GM19043 (cell line): Measurements from ENCODE around the gene SP3.

Experiments used
- ATAC-seq: cut with Tn5 transposase; IDR thresholded peaks from one replicate; pipeline ENCODE4 v1.9.1; 2021; ENCODE audit warnings: low read depth; ENCODE audit not compliant: unreplicated experiment

The SP3 gene

GRCh38 chr2:173965372-173966025 is at the start of gene SP3:
TSS of gene SP3 (minus strand) at chr2:173965373. CDS start at chr2:173965171, 202 bp downstream.
- peak; percentile 68 for ATAC-seq

GRCh38 chr2:174014699-174015070 is 49.5 kb upstream of the SP3 start:
- ATAC-seq = no peak

GRCh38 chr2:174014011-174014698 is 49.0 kb upstream of the SP3 start:
- no peak for ATAC-seq

GRCh38 chr2:174013315-174013751 is 48.2 kb upstream of the SP3 start:
- no peak for ATAC-seq

GRCh38 chr2:174012347-174013314 is 47.5 kb upstream of the SP3 start:
- ATAC-seq = no peak

GRCh38 chr2:174011796-174012195 is 46.6 kb upstream of the SP3 start:
- no peak for ATAC-seq

GRCh38 chr2:174011173-174011572 is 46.0 kb upstream of the SP3 start:
- ATAC-seq = no peak

- no peak for ATAC-seq
Observed at GRCh38 chr2:174009488-174010223, 44.5 kb upstream of the SP3 start.

- no peak for ATAC-seq
Observed at GRCh38 chr2:174008720-174009119, 43.5 kb upstream of the SP3 start.

GRCh38 chr2:174007010-174007409 is 41.8 kb upstream of the SP3 start:
- no peak for ATAC-seq

GRCh38 chr2:174005801-174006419 is 40.7 kb upstream of the SP3 start:
- ATAC-seq = no peak

GRCh38 chr2:174004905-174005605 is 39.9 kb upstream of the SP3 start:
- peak; percentile 69 for ATAC-seq

- no peak for ATAC-seq
Observed at GRCh38 chr2:174003720-174004695, 38.8 kb upstream of the SP3 start.

- ATAC-seq = no peak
Observed at GRCh38 chr2:174002679-174003078, 37.5 kb upstream of the SP3 start.

GRCh38 chr2:174001107-174001506 is 35.9 kb upstream of the SP3 start:
- ATAC-seq = no peak

- ATAC-seq = no peak
Observed at GRCh38 chr2:173999724-174000123, 34.6 kb upstream of the SP3 start.

- no peak for ATAC-seq
Observed at GRCh38 chr2:173999272-173999671, 34.1 kb upstream of the SP3 start.

GRCh38 chr2:173998386-173998785 is 33.2 kb upstream of the SP3 start:
- ATAC-seq = no peak
